HG03196 (cell line): ENCODE data around the gene ARHGAP10.

Experiments
- ATAC-seq: cut with Tn5 transposase; IDR thresholded peaks from one replicate; pipeline ENCODE4 v1.9.1; 2021; ENCODE audit not compliant: unreplicated experiment

ARHGAP10 gene

GRCh38 chr4:147844781-147845180 is 112.9 kb downstream of the ARHGAP10 start:
- no peak for ATAC-seq

GRCh38 chr4:147846318-147847155 is 114.6 kb downstream of the ARHGAP10 start:
- ATAC-seq: peak; percentile 66

- ATAC-seq: no peak
These were observed 116.1 kb downstream of the ARHGAP10 start for GRCh38 chr4:147847751-147848590.

GRCh38 chr4:147848634-147849033 is 116.7 kb downstream of the ARHGAP10 start:
- no peak for ATAC-seq

- ATAC-seq: no peak
These were observed 119.2 kb downstream of the ARHGAP10 start for GRCh38 chr4:147851135-147851534.

- ATAC-seq: no peak
These were observed 121.8 kb downstream of the ARHGAP10 start for GRCh38 chr4:147853706-147854105.

GRCh38 chr4:147854154-147854553 is 122.3 kb downstream of the ARHGAP10 start:
- no peak for ATAC-seq

- no peak for ATAC-seq
These were observed 123.7 kb downstream of the ARHGAP10 start for GRCh38 chr4:147855571-147856009.

GRCh38 chr4:147860960-147861359 is 129.1 kb downstream of the ARHGAP10 start:
- no peak for ATAC-seq

GRCh38 chr4:147862043-147862692 is 130.3 kb downstream of the ARHGAP10 start:
- ATAC-seq: no peak

- ATAC-seq: no peak
These were observed 131.3 kb downstream of the ARHGAP10 start for GRCh38 chr4:147863111-147863747.

- no peak for ATAC-seq
These were observed 132.1 kb downstream of the ARHGAP10 start for GRCh38 chr4:147863808-147864472.

- ATAC-seq: no peak
These were observed 132.7 kb downstream of the ARHGAP10 start for GRCh38 chr4:147864607-147865006.

- no peak for ATAC-seq
These were observed 134.0 kb downstream of the ARHGAP10 start for GRCh38 chr4:147865926-147866325.

GRCh38 chr4:147866532-147867271 is 134.8 kb downstream of the ARHGAP10 start:
- ATAC-seq: peak; percentile 79

GRCh38 chr4:147874109-147874508 is 142.2 kb downstream of the ARHGAP10 start:
- ATAC-seq: no peak

- no peak for ATAC-seq
These were observed 145.5 kb downstream of the ARHGAP10 start for GRCh38 chr4:147877308-147877771.

- no peak for ATAC-seq
These were observed 147.8 kb downstream of the ARHGAP10 start for GRCh38 chr4:147879676-147880075.

- ATAC-seq: no peak
These were observed 148.6 kb downstream of the ARHGAP10 start for GRCh38 chr4:147880511-147880910.

- ATAC-seq: no peak
These were observed 152.6 kb downstream of the ARHGAP10 start for GRCh38 chr4:147884536-147884935.
